ENCODE results near the gene CASZ1.

Gene CASZ1

GRCh38 chr1:10686404-10687040, 109.9 kb downstream of the CASZ1 start:
- Histone ChIP-seq H3K4me1 (ENCODE audit: low read depth, poor library complexity, severe bottlenecking) (no peaks in the 10 kb centered on the region), H3K27ac (no peak overlapping the region), H2AFZ (ENCODE audit: low read depth) (no peak overlapping the region), H3K4me3 (IDR thresholded peaks at IDR 0.05; ENCODE audit: insufficient read depth, low read depth, low read length) (no peak overlapping the region), H4K20me1 (ENCODE audit: insufficient read depth) (no peaks in the 10 kb centered on the region), H3K79me2 (ENCODE audit: insufficient read depth, low read depth) (no peaks in the 10 kb centered on the region), H3K27me3 (ENCODE audit: insufficient read depth, low read depth) (peaks cover 100% of the 10 kb centered on the region), H3K36me3 (ENCODE audit: insufficient read depth) (no peaks in the 10 kb centered on the region), H3K9ac (no peak overlapping the region), H3K4me2 (no peak overlapping the region)
- TF ChIP-seq, protein P1, sequence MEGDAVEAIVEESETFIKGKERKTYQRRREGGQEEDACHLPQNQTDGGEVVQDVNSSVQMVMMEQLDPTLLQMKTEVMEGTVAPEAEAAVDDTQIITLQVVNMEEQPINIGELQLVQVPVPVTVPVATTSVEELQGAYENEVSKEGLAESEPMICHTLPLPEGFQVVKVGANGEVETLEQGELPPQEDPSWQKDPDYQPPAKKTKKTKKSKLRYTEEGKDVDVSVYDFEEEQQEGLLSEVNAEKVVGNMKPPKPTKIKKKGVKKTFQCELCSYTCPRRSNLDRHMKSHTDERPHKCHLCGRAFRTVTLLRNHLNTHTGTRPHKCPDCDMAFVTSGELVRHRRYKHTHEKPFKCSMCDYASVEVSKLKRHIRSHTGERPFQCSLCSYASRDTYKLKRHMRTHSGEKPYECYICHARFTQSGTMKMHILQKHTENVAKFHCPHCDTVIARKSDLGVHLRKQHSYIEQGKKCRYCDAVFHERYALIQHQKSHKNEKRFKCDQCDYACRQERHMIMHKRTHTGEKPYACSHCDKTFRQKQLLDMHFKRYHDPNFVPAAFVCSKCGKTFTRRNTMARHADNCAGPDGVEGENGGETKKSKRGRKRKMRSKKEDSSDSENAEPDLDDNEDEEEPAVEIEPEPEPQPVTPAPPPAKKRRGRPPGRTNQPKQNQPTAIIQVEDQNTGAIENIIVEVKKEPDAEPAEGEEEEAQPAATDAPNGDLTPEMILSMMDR (conservative IDR thresholded peaks at IDR 0.05; ENCODE audit: low read depth, low read length): no peak

- Histone ChIP-seq H3K4me1 (ENCODE audit: low read depth, poor library complexity, severe bottlenecking) (no peaks in the 10 kb centered on the region), H2AFZ (ENCODE audit: low read depth) (no peak overlapping the region), H3K9ac (no peak overlapping the region), H4K20me1 (ENCODE audit: insufficient read depth) (no peaks in the 10 kb centered on the region), H3K27me3 (ENCODE audit: insufficient read depth, low read depth) (peaks cover 100% of the 10 kb centered on the region), H3K4me3 (IDR thresholded peaks at IDR 0.05; ENCODE audit: insufficient read depth, low read depth, low read length) (no peak overlapping the region), H3K79me2 (ENCODE audit: insufficient read depth, low read depth) (no peaks in the 10 kb centered on the region), H3K4me2 (no peak overlapping the region), H3K27ac (no peak overlapping the region), H3K36me3 (ENCODE audit: insufficient read depth) (no peaks in the 10 kb centered on the region)
- TF ChIP-seq, protein P1 (conservative IDR thresholded peaks at IDR 0.05; ENCODE audit: low read depth, low read length): no peak
These were observed 110.5 kb downstream of the CASZ1 start for GRCh38 chr1:10685808-10686403.

- Histone ChIP-seq H3K79me2 (ENCODE audit: insufficient read depth, low read depth) (no peaks in the 10 kb centered on the region), H3K27ac (no peak overlapping the region), H3K4me2 (no peak overlapping the region), H3K36me3 (ENCODE audit: insufficient read depth) (no peaks in the 10 kb centered on the region), H3K4me1 (ENCODE audit: low read depth, poor library complexity, severe bottlenecking) (no peaks in the 10 kb centered on the region), H4K20me1 (ENCODE audit: insufficient read depth) (no peaks in the 10 kb centered on the region), H3K9ac (no peak overlapping the region), H2AFZ (ENCODE audit: low read depth) (no peak overlapping the region), H3K4me3 (IDR thresholded peaks at IDR 0.05; ENCODE audit: insufficient read depth, low read depth, low read length) (no peak overlapping the region), H3K27me3 (ENCODE audit: insufficient read depth, low read depth) (peaks cover 100% of the 10 kb centered on the region)
- TF ChIP-seq, protein P1 (conservative IDR thresholded peaks at IDR 0.05; ENCODE audit: low read depth, low read length): no peak
These were observed 111.1 kb downstream of the CASZ1 start for GRCh38 chr1:10685196-10685807.

DNA sequence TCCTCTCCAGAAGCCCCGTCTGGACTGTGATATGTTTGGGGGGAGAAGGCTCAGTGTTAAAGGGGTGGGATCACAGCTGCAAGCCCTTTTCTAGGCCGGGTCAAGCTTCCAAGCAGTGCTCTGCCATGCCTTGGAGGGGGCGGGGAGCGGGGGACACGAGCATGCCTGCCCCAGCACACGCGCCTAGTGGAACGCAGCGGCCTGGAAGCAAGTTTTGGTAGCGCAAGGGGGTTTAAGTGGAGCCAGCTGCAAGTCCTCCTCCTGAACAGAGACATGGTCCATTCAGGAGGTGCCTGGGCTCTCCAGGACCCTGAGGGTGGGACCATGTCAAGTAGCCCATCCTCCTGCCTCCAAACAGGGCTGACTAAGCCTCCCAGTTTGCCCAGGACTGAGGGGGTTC, 112.2 kb downstream of the CASZ1 start:
- H3K9ac ChIP-seq: no peak overlapping the region
- H3K36me3 ChIP-seq (ENCODE audit: insufficient read depth): no peaks in the 10 kb centered on the region
- no peak overlapping the region for H3K27ac ChIP-seq
- H2AFZ ChIP-seq (ENCODE audit: low read depth): no peak overlapping the region
- H3K4me3 ChIP-seq (IDR thresholded peaks at IDR 0.05; ENCODE audit: insufficient read depth, low read depth, low read length): no peak overlapping the region
- TF ChIP-seq, protein P1 (conservative IDR thresholded peaks at IDR 0.05; ENCODE audit: low read depth, low read length): no peak
- no peak overlapping the region for H3K4me2 ChIP-seq
- H3K79me2 ChIP-seq (ENCODE audit: insufficient read depth, low read depth): no peaks in the 10 kb centered on the region
- H3K4me1 ChIP-seq (ENCODE audit: low read depth, poor library complexity, severe bottlenecking): no peaks in the 10 kb centered on the region
- peaks cover 98% of the 10 kb centered on the region for H3K27me3 ChIP-seq (ENCODE audit: insufficient read depth, low read depth)
- no peaks in the 10 kb centered on the region for H4K20me1 ChIP-seq (ENCODE audit: insufficient read depth)
